Measurements from ENCODE around the gene ENTHD1.
"Not testable (repeated sequence)": the region's sequence is repeated elsewhere in the genome, so short reads cannot be mapped to it uniquely, and the experiment has no call there.

ENTHD1 gene

DNA sequence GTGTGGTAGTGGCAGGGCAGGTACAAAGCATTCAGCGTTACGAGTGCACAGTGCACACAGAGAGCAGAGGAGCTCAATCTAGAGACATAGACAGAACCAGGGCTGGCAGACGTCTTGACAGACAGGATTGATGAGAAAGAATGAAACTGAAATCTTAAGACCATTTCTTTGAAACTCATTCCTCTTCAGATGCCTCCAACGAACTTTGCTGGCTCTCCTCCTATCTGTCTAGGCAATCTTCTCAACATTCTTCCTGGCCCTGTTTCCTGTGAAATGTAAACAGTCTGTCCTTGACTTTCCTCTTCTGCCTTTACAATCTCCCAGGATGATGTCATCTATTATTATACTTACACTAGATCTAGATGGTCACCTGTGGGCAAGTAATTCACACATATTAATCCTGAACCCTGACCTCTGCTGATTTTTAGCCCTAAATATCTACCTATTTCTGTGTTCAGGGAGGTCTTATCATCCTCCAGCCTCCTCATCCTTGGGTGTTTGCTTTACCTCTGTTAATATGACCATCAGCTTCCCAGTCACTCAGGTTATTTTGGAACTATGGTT, 119.5 kb downstream of the ENTHD1 start:
- no peak for DNase-seq

DNA sequence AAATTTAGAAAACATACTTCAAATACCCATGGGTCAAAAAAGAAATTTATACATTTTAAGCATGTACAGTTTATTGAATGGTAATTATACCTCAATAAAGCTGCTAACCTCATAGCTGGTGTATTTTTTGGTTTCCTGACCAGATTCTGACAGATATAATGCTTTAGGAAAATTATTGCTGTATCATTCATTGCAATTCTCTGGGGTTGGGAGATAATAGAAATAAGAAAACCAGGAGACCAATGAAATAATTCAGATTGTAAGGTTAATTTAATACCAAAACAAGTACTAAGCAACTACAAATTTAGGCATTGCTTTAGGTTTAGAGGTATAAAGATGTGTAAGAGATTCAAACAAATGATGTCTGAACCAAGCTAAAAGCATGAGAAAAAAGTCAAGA, 120.1 kb downstream of the ENTHD1 start:
- no peak for DNase-seq

- no peak for DNase-seq
Measured at GRCh38 chr22:39771486-39771885, 122.1 kb downstream of the ENTHD1 start.

DNA sequence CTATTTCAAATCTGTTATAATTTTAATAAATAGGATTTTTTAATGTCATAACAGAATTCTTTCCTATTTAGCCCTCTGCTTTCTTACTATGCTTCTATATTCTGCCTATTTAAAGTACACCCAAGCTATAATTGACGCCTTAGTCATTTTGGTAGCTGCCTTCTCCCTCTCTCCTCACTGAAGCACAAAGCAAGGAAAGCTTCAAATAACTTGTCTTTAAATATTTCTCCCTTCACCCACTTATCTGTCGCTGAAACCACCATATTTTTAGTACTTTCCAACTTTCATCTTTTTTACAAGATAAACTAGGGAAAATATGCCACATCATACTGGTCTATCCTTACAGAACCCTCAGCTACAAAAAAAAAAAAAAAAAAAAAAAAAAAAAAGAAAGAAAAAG, 127.9 kb downstream of the ENTHD1 start:
- DNase-seq = no peak

DNA sequence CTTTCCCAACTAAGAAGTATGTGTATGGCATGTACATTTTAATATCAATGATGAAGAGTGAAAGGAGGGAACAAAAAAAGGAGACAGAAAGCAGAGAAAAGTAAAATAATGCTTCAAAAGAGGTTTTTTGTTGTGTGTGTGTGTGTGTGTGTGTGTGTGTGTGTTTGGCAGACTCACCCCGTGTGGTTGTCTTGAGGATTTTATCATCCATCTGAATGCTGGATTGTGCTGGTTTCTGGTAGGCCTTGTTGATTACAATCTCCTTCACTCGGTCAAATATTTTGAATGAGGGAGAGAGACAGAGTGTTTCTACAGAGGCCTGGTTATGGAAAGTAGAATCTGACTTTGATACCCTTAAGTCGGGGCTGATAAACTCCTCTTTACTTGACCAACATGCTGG, 128.5 kb downstream of the ENTHD1 start:
- no peak for DNase-seq

- no peak for DNase-seq
Measured at GRCh38 chr22:39763276-39763675, 130.3 kb downstream of the ENTHD1 start.

- no peak for DNase-seq
Measured at GRCh38 chr22:39750759-39751158, 142.8 kb downstream of the ENTHD1 start.

GRCh38 chr22:39748877-39749276, 144.7 kb downstream of the ENTHD1 start:
- no peak for DNase-seq

- DNase-seq = no peak
Measured at GRCh38 chr22:39746600-39747262, 146.8 kb downstream of the ENTHD1 start.

DNA sequence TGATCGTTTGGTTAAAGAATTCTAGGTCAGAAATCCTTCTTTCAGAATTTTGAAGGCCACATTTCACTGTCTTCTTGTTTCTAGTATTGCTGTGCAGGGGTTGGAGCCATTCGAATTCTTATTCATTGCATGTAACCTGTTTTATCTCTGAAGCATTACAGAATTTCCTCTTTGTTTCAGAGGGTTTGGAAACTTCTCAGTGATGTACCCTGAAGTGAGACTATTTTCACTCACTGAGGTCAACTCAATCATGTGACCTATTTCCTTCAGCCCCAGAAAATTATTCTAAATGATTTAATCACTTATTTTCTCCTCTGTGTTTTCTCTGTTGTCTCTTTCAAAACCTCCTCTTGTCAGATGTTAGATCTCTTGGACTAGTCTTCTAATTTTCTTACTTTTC, 147.8 kb downstream of the ENTHD1 start:
- no peak for DNase-seq

GRCh38 chr22:39744353-39744752, 149.2 kb downstream of the ENTHD1 start:
- no peak for DNase-seq

- DNase-seq = no peak
Measured at GRCh38 chr22:39743935-39744334, 149.6 kb downstream of the ENTHD1 start.

- no peak for DNase-seq
Measured at GRCh38 chr22:39739338-39740027, 154.1 kb downstream of the ENTHD1 start.

DNA sequence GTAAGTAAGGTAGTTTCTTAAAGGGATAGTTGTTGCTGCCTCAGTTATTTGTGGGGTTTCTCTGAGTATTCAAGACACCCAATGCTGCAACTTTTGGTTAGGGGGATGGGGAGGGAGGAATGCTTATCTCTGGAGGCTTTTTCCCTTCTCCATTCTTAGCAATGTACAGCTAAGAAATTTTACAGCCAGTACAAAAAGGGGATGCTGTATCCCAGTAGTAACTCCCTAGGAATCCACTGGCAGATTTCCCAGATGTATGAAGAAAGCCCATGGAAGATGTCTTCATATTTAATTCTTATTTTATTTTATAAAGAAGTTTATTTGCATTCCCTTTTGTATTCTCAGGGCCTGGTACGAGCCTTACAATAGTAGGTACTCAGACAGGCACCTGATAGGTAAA, 154.8 kb downstream of the ENTHD1 start:
- DNase-seq = no peak

DNA sequence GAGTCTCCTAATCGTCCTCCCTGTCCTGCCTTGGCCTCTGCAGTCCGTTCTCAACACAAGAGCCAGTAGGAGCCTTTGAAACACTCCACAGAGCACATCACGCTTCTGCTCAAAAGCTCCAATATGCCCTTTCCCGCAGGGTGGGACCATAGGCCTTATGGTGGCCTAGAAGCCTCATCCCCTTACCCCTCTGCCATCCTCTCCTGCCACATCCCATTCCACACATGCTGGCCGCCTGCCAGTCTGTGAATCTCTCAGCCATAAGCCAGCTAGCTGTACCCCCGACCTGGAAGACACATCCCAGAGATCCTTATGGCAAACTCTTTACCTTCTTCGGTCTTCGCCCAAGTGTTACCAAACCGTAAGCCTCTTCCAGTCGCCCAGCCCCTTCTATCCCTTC, 157.8 kb downstream of the ENTHD1 start:
- DNase-seq = no peak

GRCh38 chr22:39734866-39735265, 158.7 kb downstream of the ENTHD1 start:
- no peak for DNase-seq

GRCh38 chr22:39734046-39734445, 159.5 kb downstream of the ENTHD1 start:
- DNase-seq = not testable (repeated sequence)

- no peak for DNase-seq
Measured at GRCh38 chr22:39733191-39733590, 160.4 kb downstream of the ENTHD1 start.

- no peak for DNase-seq
Measured at GRCh38 chr22:39732625-39733024, 160.9 kb downstream of the ENTHD1 start.

DNA sequence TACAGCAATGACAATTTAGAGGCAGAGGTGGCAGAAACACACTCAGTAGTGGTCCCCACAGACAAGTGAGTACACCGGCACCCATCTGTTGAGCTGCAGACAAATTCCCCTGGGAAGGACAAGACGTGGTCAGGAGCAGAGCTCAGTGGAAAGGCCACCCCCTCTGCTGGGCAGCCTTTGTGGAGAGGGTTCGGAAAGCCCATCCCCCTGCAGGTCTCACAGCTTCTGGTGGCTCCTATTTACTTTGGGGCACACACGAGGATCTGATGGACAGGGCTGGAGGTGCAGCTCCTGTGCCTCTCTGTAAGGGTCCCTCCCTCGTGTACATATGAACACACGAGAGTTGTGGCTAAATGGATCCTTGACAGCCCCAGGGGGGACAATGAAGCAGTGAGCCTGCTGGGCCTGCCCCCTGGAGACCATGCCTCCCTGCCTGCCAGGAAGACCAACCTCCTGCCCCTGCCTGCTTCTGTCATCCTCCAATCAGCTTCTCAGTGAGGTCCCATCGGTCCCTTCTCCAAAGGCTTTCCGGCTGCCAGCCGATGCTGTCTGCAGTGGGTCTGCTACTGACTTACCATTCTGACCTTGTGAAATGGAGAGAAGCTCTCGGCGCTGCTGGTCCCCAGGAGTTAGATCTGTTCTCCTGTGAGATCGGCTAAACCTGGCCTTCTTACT, 161.5 kb downstream of the ENTHD1 start:
- no peak for DNase-seq

GRCh38 chr22:39731481-39731880, 162.1 kb downstream of the ENTHD1 start:
- no peak for DNase-seq

- DNase-seq = no peak
Measured at GRCh38 chr22:39729141-39729934, 164.2 kb downstream of the ENTHD1 start.

- DNase-seq = no peak
Measured at GRCh38 chr22:39728236-39728860, 165.2 kb downstream of the ENTHD1 start.
